HepG2 (cell line): Measurements from ENCODE around the gene UBE2QL1. TPM values are rescaled to one million over a fixed set of nuclear protein-coding genes. Genes with fewer than 3 reads are reported as not detected.
A peak's percentile ranks its signal among the peaks of the same experiment; 100 is the strongest.

Experiments
- ATAC-seq: fragments of 200-7000 bp; cut with Tn5 transposase; 3 replicates; pipeline ENCODE4 v1.9.1; 2020; ENCODE audit warnings: mild to moderate bottlenecking, moderate library complexity
- BruUV-seq: library from RNA; stranded (reverse); fragments of 400-500 nt; replicated peaks from 2 replicates; lab custom pipeline; 2021; lab: Mats Ljungman, UMichigan
- CTCF ChIA-PET: fragments of 300-600 bp; formaldehyde crosslinking; extraction: SDS; loops from one replicate; lab custom pipeline; 2021; ENCODE audit warnings: low total read pairs, inconsistent platforms, low intra/inter-chr PET ratio; lab: Yijun Ruan, JAX
- POLR2A ChIA-PET: fragments of 350-600 bp; sonication (Branson Sonifier 250); formaldehyde crosslinking; loops from one replicate; lab custom pipeline; 2020; ENCODE audit warnings: antibody characterized with exemption, inconsistent platforms; lab: Yijun Ruan, JAX
- DNase-seq: peaks from one replicate; pipeline ENCODE4 v3.0.0-alpha.2; 2015; ENCODE audit warnings: low spot score
- FAIRE-seq: peaks from 3 replicates; lab custom pipeline; 2011; peaks lifted over from hg19 to GRCh38; lab: Jason Lieb, UNC
- H2AFZ ChIP-seq: one replicate; pipeline ENCODE4 v1.6.1; 2011; ENCODE audit warnings: low read length, inconsistent platforms
- H3K27ac ChIP-seq: fragments of 300-600 bp; 3 replicates; pipeline ENCODE4 v1.8.0; 2011; ENCODE audit warnings: mixed run types, mild to moderate bottlenecking, mixed read lengths, low read length, inconsistent platforms; ENCODE audit not compliant: insufficient read depth; ENCODE audit errors: extremely low read length
- H3K27me3 ChIP-seq, 2 experiments: fragments of 200-600 bp in 1 of 2; 2 replicates in 1 of 2; 3 replicates in 1 of 2; pipeline versions ENCODE4 v1.6.0 to v1.8.0; 2011; ENCODE audit warnings: low read length in 2 of 2, mild to moderate bottlenecking in 2 of 2, moderate library complexity in 2 of 2, inconsistent platforms in 1 of 2; ENCODE audit not compliant: insufficient read depth in 2 of 2, control insufficient read depth in 1 of 2
- H3K36me3 ChIP-seq, 2 experiments: fragments of 200-600 bp in 1 of 2; replicated peaks in 1 of 2; 2 replicates in 1 of 2; 3 replicates in 1 of 2; pipeline versions ENCODE4 v1.5.1 to v1.8.0; 2011; ENCODE audit warnings: low read length in 2 of 2, inconsistent platforms in 1 of 2; ENCODE audit not compliant: insufficient read depth in 2 of 2, control insufficient read depth in 1 of 2
- H3K4me1 ChIP-seq: 2 replicates; pipeline ENCODE4 v1.5.1; 2012; ENCODE audit warnings: low read length, inconsistent platforms; ENCODE audit not compliant: insufficient read depth
- H3K4me2 ChIP-seq: 2 replicates; pipeline ENCODE4 v1.6.0; 2011; ENCODE audit warnings: low read depth, low read length, inconsistent platforms
- H3K4me3 ChIP-seq, 3 experiments: fragments of 200-600 bp in 1 of 3; sonication (generic), shearing (Covaris generic) in 1 of 3; replicated peaks in 1 of 3; 2 replicates each; pipeline ENCODE4 v1.5.1; 2011 to 2016; ENCODE audit warnings: low read length in 3 of 3, inconsistent platforms in 2 of 3, low read depth in 2 of 3, mild to moderate bottlenecking in 2 of 3, control low read depth in 1 of 3, mixed read lengths in 1 of 3; ENCODE audit not compliant: insufficient read depth in 1 of 3
- H3K79me2 ChIP-seq: one replicate; pipeline ENCODE4 v1.6.1; 2011; ENCODE audit warnings: low read length, inconsistent platforms; ENCODE audit not compliant: insufficient read depth
- H3K9ac ChIP-seq: 2 replicates; pipeline ENCODE4 v1.6.0; 2011; ENCODE audit warnings: mild to moderate bottlenecking, low read depth, low read length, inconsistent platforms; ENCODE audit not compliant: insufficient read depth
- H3K9me3 ChIP-seq: 2 replicates; pipeline ENCODE4 v1.5.1; 2012; ENCODE audit warnings: mild to moderate bottlenecking, low read length
- H4K20me1 ChIP-seq: 2 replicates; pipeline ENCODE4 v1.6.0; 2011; ENCODE audit warnings: inconsistent platforms, mild to moderate bottlenecking, low read length, moderate library complexity; ENCODE audit not compliant: insufficient read depth
- AHR ChIP-seq: IDR thresholded peaks from 2 replicates; pipeline ENCODE4 v1.6.1; 2018; ENCODE audit warnings: missing genetic modification reagents, missing compliant biosample characterization
- IKZF5 ChIP-seq: IDR thresholded peaks from 2 replicates; pipeline ENCODE4 v1.6.1; 2018; ENCODE audit warnings: missing genetic modification reagents, mild to moderate bottlenecking, missing compliant biosample characterization
- NFE2L2 ChIP-seq: fragments of 150-350 bp; IDR thresholded peaks from 2 replicates; pipeline ENCODE4 v1.6.1; 2014; ENCODE audit warnings: low read length
- ZFY ChIP-seq: sonication (generic); formaldehyde crosslinking; IDR thresholded peaks from 2 replicates; pipeline ENCODE4 v1.4.0; 2020; ENCODE audit warnings: missing genetic modification reagents
- ZMAT5 ChIP-seq: sonication (generic); formaldehyde crosslinking; IDR thresholded peaks from 2 replicates; pipeline ENCODE4 v1.5.0; 2020; ENCODE audit warnings: mild to moderate bottlenecking, low read depth, missing genetic modification reagents, borderline replicate concordance
- ZNF598 ChIP-seq: sonication (generic); formaldehyde crosslinking; IDR thresholded peaks from 2 replicates; pipeline ENCODE4 v1.5.1; 2020; ENCODE audit warnings: mild to moderate bottlenecking, missing genetic modification reagents, borderline replicate concordance
- ZNF660 ChIP-seq: sonication (generic); formaldehyde crosslinking; IDR thresholded peaks from 2 replicates; pipeline ENCODE4 v1.5.1; 2020; ENCODE audit warnings: mild to moderate bottlenecking, low read depth, missing genetic modification reagents, borderline replicate concordance
- ZNF720 ChIP-seq: sonication (generic); formaldehyde crosslinking; IDR thresholded peaks from 2 replicates; pipeline ENCODE4 v1.4.0; 2020; ENCODE audit warnings: missing genetic modification reagents
- ZNF878 ChIP-seq: sonication (generic); formaldehyde crosslinking; IDR thresholded peaks from 2 replicates; pipeline ENCODE4 v1.8.1; 2023; ENCODE audit warnings: mild to moderate bottlenecking, missing genetic modification reagents, moderate library complexity
- WGBS: methylation state at CpG from one replicate; pipeline ENCODE4 v1.1.6; 2017; ENCODE audit warnings: low lambda C conversion rate; 5-methylcytosine and 5-hydroxymethylcytosine counted together
- in situ Hi-C: cut with HindIII; loops from 2 replicates; pipeline ENCODE4 v1.10.0; 2017; ENCODE audit warnings: low pct_unique_long_range_greater_than_20kb; ENCODE audit not compliant: extremely low pct_ligation_motif_present
- intact Hi-C: fragments of 100-400 bp; cut with micrococcal nuclease; formaldehyde crosslinking; loops from one replicate; pipeline ENCODE4 v1.10.0; 2022; ENCODE audit not compliant: unreplicated experiment
- polyA plus RNA-seq, 8 experiments: library from polyadenylated mRNA; depleted of rRNA in 3 of 8; stranded (reverse) in 7 of 8; unstranded in 1 of 8; fragments of >200 nt; fragmentation: Illumina TruSeq in 4 of 8; extraction: Trizol in 4 of 8; gene quantifications; 2 replicates each; pipeline versions ENCODE4 v1.2.1 to v1.2.3, GENCODE V29; 2011 to 2016; ENCODE audit warnings: low read depth in 4 of 8, missing spikeins in 1 of 8, mixed read lengths in 1 of 8; ENCODE audit not compliant: insufficient read depth in 1 of 8
- total RNA-seq, 5 experiments: library from RNA; depleted of rRNA; stranded (reverse); fragments of >200 nt; fragmentation: Illumina TruSeq; extraction: Trizol; gene quantifications; 2 replicates each; pipeline ENCODE4 v1.2.3, GENCODE V29; 2016; ENCODE audit warnings: low read depth in 1 of 5
- TF ChIP-seq, protein P1 (sequence below): sonication (generic); formaldehyde crosslinking; IDR thresholded peaks from 2 replicates; pipeline ENCODE4 v1.5.0; 2020; ENCODE audit warnings: missing genetic modification reagents
- TF ChIP-seq, protein P2 (sequence below): sonication (generic); formaldehyde crosslinking; IDR thresholded peaks from 2 replicates; pipeline ENCODE4 v1.5.0; 2020; ENCODE audit warnings: missing genetic modification reagents, mild to moderate bottlenecking, borderline replicate concordance
- TF ChIP-seq, protein P3 (sequence below): sonication (generic); formaldehyde crosslinking; IDR thresholded peaks from 2 replicates; pipeline ENCODE4 v1.8.0; 2022; ENCODE audit warnings: missing genetic modification reagents, mild to moderate bottlenecking, inconsistent platforms, borderline replicate concordance

The UBE2QL1 gene
- total and polyA plus RNA-seq, 2 of the 13 experiments (the other 11 are each of a cell fraction or from before 2014, with no cell fraction given): not detected

DNA sequence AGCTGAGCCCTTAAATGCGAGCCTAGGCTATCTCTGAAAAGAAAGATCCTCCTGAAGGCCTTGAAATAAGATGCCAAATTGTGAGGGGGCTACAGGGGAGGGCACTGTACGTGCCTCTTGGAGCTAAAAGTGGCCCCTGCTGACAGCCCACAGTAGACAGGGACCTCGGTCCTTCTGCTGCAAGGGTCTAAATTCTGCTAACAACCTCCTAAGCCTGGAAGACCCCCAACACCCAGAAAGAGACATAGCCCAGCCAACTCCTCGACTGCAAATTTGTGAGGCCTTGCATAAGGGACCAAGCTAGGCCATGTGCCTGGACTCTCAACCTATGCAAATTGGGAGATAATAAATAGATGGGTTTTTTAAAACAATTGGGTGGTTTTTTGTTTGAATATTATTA, 54.7 kb downstream of the UBE2QL1 start (continued):
- no peak for TF ChIP-seq ZNF720 (CRISPR knock-in tag)
- no peak for TF ChIP-seq ZNF660 (CRISPR knock-in tag)

GRCh38 chr5:6504677-6505415, 56.2 kb downstream of the UBE2QL1 start:
- no peaks in the 10 kb centered on the region for H3K36me3 ChIP-seq
- no peaks in the 10 kb centered on the region for H4K20me1 ChIP-seq
- H3K4me1 ChIP-seq: no peaks in the 10 kb centered on the region
- ATAC-seq: no peak
- H3K9me3 ChIP-seq: no peaks in the 10 kb centered on the region
- no peaks in the 10 kb centered on the region for H3K79me2 ChIP-seq
- intact Hi-C loops (no loop called here), in situ Hi-C loops (no loop called here)
- no peak for DNase-seq
- no peak overlapping the region for H2AFZ ChIP-seq
- no peak overlapping the region for H3K27ac ChIP-seq
- POLR2A ChIA-PET: no interaction called here
- 16% methylated on average over 5 of the region's 8 CpGs for WGBS
- no peak overlapping the region for H3K4me3 ChIP-seq
- CTCF ChIA-PET: no interaction called here
- no peak overlapping the region for H3K9ac ChIP-seq
- no peak for FAIRE-seq
- H3K4me2 ChIP-seq: no peak overlapping the region
- TF ChIP-seq ZNF598: no peak
- 0 out of 2 replicates have a peak, but pooled peaks have one; percentile 22 for TF ChIP-seq NFE2L2
- BruUV-seq: no TSS peak
- no peaks in the 10 kb centered on the region for H3K27me3 ChIP-seq

DNA sequence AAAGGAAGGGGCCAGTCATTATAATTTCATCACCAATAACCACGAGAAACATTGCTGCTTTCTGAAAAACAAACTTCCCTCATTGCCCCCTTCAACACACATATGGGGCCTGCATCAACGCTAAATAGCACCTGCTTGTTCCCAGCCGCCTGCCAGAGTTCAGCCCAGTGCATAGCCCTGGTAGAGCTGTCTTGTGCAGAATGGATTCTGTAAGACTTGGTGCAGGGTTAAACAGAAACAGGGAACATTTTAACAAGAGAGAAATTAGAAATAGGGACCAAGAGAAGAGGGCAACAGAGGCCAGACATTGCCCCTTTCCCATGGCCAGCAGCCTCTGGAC, 56.7 kb downstream of the UBE2QL1 start:
- H3K27ac ChIP-seq: no peak overlapping the region
- TF ChIP-seq IKZF5 (CRISPR knock-in tag) (no peak), ZFY (CRISPR knock-in tag) (no peak), ZMAT5 (CRISPR knock-in tag) (no peak), AHR (CRISPR knock-in tag) (no peak), ZNF878 (CRISPR knock-in tag) (no peak)
- TF ChIP-seq, protein P1, sequence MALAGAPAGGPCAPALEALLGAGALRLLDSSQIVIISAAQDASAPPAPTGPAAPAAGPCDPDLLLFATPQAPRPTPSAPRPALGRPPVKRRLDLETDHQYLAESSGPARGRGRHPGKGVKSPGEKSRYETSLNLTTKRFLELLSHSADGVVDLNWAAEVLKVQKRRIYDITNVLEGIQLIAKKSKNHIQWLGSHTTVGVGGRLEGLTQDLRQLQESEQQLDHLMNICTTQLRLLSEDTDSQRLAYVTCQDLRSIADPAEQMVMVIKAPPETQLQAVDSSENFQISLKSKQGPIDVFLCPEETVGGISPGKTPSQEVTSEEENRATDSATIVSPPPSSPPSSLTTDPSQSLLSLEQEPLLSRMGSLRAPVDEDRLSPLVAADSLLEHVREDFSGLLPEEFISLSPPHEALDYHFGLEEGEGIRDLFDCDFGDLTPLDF (CRISPR knock-in tag): no peak
- TF ChIP-seq, protein P2, sequence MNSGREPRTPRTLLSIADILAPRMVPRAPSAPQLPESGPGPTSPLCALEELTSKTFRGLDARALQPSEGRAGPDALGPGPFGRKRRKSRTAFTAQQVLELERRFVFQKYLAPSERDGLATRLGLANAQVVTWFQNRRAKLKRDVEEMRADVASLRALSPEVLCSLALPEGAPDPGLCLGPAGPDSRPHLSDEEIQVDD: no peak
- TF ChIP-seq, protein P3, sequence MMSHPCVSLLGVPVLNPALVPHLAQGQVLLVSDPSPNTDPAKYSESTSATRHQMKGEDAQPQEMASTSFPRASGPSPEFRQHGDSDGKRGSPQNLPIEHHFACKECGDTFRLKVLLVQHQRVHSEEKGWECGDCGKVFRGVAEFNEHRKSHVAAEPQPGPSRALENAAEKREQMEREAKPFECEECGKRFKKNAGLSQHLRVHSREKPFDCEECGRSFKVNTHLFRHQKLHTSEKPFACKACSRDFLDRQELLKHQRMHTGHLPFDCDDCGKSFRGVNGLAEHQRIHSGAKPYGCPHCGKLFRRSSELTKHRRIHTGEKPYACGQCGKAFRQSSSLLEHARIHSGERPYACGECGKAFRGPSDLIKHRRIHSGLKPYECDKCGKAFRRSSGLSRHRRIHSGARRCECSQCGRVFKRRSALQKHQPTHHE (CRISPR knock-in tag): no peak

More for the DNA sequence above, 56.7 kb downstream of the UBE2QL1 start:
- in situ Hi-C loops: no loop called here
- Histone ChIP-seq H3K4me1 (no peaks in the 10 kb centered on the region), H3K9me3 (no peaks in the 10 kb centered on the region), H3K27me3 (no peaks in the 10 kb centered on the region; a peak in 1 of 5 replicates), H3K4me2 (no peak overlapping the region), H3K79me2 (no peaks in the 10 kb centered on the region), H3K36me3 (no peaks in the 10 kb centered on the region), H2AFZ (no peak overlapping the region), H4K20me1 (no peaks in the 10 kb centered on the region), H3K9ac (no peak overlapping the region), H3K4me3 (no peak overlapping the region)
- POLR2A ChIA-PET: no interaction called here
- intact Hi-C loops: no loop called here
- CTCF ChIA-PET: no interaction called here
- WGBS: 20% methylated on average over 2 of the region's 3 CpGs
- no peak for ATAC-seq
- FAIRE-seq: no peak
- no TSS peak for BruUV-seq
- DNase-seq: no peak
